ENCODE results near the gene LRRC74B. TPM values are rescaled to one million over a fixed set of nuclear protein-coding genes. Genes with fewer than 3 reads are reported as not detected.
A peak's percentile ranks its signal among the peaks of the same experiment; 100 is the strongest.
"Not testable (repeated sequence)": the region's sequence is repeated elsewhere in the genome, so short reads cannot be mapped to it uniquely, and the experiment has no call there.

The LRRC74B gene
- total and polyA plus RNA-seq, 12 donors: not detected

GRCh38 chr22:21038405-21038804 is 7.3 kb upstream of the LRRC74B start:
- H3K27ac ChIP-seq: peak overlapping the region in 1 of 10 donors; percentile 12
- WGBS, 2 donors: 40 to 44% methylated on average over 2 of the region's 2 CpGs
- DNase-seq (no peak), ATAC-seq (peak in 4 of 8 donors; percentile 30 to 70 (median 49))
- H3K4me1 ChIP-seq: peaks cover 0 to 8% (median 0%) of the 10 kb centered on the region in 9 donors
- no peak overlapping the region for H3K4me3 ChIP-seq
- peaks cover 0 to 10% (median 0%) of the 10 kb centered on the region in 7 donors for H3K27me3 ChIP-seq
- no peaks in the 10 kb centered on the region for H3K9me3 ChIP-seq
- intact Hi-C loops (cut with DNase I): loop anchor here in 2 of 10 donors (10.0 kb wide), 2 partner anchors 56 to 66 kb away; no protein-coding TSS in a partner anchor
- H3K36me3 ChIP-seq: no peaks in the 10 kb centered on the region
- no peak for TF ChIP-seq CTCF (IDR thresholded peaks at IDR 0.05)

- 92 to 94% methylated on average over 5 of the region's 5 CpGs for WGBS, 2 donors
- DNase-seq, H3K27me3 ChIP-seq, ATAC-seq, H3K9me3 ChIP-seq, H3K27ac ChIP-seq, H3K4me1 ChIP-seq, H3K36me3 ChIP-seq, H3K4me3 ChIP-seq: not testable (repeated sequence)
- intact Hi-C loops (cut with DNase I): loop anchor here in 2 of 10 donors (10.0 kb wide), 2 partner anchors 56 to 66 kb away; no protein-coding TSS in a partner anchor
Observed at GRCh38 chr22:21039158-21039557, 6.6 kb upstream of the LRRC74B start.

- WGBS, 2 donors: 81 to 83% methylated on average over 4 of the region's 4 CpGs
- ATAC-seq: no peak
- Histone ChIP-seq H3K27ac (no peak overlapping the region), H3K4me1 (peaks cover 5 to 24% (median 14%) of the 10 kb centered on the region in 9 donors), H3K9me3 (no peaks in the 10 kb centered on the region), H3K27me3 (peaks cover 0 to 7% (median 0%) of the 10 kb centered on the region in 7 donors), H3K36me3 (no peaks in the 10 kb centered on the region), H3K4me3 (no peak overlapping the region)
- DNase-seq: no peak
- TF ChIP-seq CTCF (IDR thresholded peaks at IDR 0.05): no peak
- intact Hi-C loops (cut with DNase I): loop anchor here in 1 of 10 donors (10.0 kb wide), 1 partner anchor 57 kb away; the partner anchor contains the start of gene LZTR1
Observed at GRCh38 chr22:21041937-21042336, 3.8 kb upstream of the LRRC74B start.

- Histone ChIP-seq H3K36me3 (no peaks in the 10 kb centered on the region), H3K4me3 (no peak overlapping the region), H3K4me1 (peaks cover 5 to 20% (median 14%) of the 10 kb centered on the region in 9 donors), H3K9me3 (no peaks in the 10 kb centered on the region), H3K27ac (no peak overlapping the region), H3K27me3 (peaks cover 0 to 7% (median 0%) of the 10 kb centered on the region in 7 donors)
- no peak for DNase-seq
- no peak for TF ChIP-seq CTCF (IDR thresholded peaks at IDR 0.05)
- WGBS, 2 donors: 90 to 93% methylated on average over 6 of the region's 6 CpGs
- ATAC-seq: no peak
- intact Hi-C loops (cut with DNase I): loop anchor here in 1 of 10 donors (10.0 kb wide), 1 partner anchor 58 kb away; the partner anchor contains the start of gene LZTR1
Observed at GRCh38 chr22:21042978-21043859, 2.5 kb upstream of the LRRC74B start.

Measured in heart right ventricle (tissue), 16 donors.